NT2/D1 (cell line): ENCODE measurements around the gene VPS33A.

Experiments used
- YY1 ChIP-seq: IDR thresholded peaks from 2 replicates; pipeline ENCODE4 v1.6.1; 2011; ENCODE audit not compliant: insufficient read length, insufficient read depth
- ZNF274 ChIP-seq: IDR thresholded peaks from 2 replicates; pipeline ENCODE4 v1.6.1; 2011; ENCODE audit warnings: mild to moderate bottlenecking, low read depth, low read length

- no peak for TF ChIP-seq YY1
- no peak for TF ChIP-seq ZNF274
Measured at GRCh38 chr12:122208073-122208820, 58.0 kb downstream of the VPS33A start.
